ENCODE results near the gene C21orf91.
"Not testable (repeated sequence)": the region's sequence is repeated elsewhere in the genome, so short reads cannot be mapped to it uniquely, and the experiment has no call there.

Gene C21orf91

DNA sequence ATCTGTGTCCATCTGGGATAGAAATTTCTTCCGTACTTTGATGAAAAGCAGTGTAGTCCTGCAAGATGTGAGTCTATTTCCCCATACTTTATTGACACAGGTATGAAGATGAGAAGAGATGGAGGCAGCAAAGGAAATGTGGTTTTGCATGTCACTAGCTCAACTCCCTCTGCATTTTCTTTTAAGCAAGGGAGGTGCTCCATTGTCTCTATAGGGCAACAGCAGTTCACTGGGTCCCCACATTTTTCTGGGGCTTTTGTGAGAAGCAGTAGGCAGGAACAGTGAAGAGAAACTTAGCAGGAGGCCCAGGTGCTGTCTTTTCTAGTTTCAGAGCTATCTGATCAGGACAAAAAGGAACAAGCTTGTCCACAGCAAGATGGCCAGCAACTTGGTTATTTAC is 37.1 kb downstream of the C21orf91 start:
- in situ Hi-C loops (cut with MboI; ENCODE audit: low pct_unique_long_range_greater_than_20kb, low sequenced_read_pairs): no loop called here
- no peak for DNase-seq

DNA sequence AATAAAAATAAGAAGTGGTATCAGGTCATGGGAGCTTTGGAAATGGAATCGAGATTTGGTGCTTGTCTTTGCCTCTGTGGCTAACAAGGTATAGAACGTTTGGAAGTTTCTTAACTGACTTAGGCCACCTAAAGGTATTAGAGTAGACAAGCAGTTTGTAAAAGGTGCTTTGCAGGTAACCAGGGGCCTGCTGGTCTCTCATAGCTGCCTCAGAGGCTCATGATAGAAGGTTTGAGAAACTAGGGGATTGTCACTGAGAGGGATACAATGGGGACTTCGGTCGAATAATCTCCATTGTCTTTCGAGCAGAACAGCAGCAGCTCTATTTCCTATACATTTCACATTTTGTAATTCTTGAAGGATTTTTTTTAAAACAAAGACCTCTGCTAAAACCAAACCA is 37.6 kb downstream of the C21orf91 start:
- no peak for DNase-seq
- in situ Hi-C loops (cut with MboI; ENCODE audit: low pct_unique_long_range_greater_than_20kb, low sequenced_read_pairs): no loop called here

DNA sequence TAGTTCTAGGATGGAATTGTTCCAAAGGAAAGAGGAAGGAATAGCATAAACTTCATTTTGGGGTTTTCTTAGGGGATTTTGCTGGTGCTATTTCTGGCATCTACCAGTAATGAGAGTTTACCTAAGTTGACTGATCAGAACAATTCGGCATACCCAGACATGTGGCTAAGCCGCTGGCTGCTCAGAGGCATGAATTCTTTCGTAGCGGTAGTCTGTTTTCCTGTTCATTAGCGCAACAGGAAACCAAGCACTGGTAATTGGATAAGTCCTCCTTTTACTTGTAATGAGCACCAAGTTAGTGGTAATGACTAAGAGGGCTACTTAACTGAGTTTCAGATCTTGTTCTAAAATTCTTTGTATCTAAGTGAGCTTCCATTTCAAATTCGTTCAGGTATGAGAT is 38.6 kb downstream of the C21orf91 start:
- in situ Hi-C loops (cut with MboI; ENCODE audit: low pct_unique_long_range_greater_than_20kb, low sequenced_read_pairs): no loop called here
- DNase-seq: peak; percentile 11

DNA sequence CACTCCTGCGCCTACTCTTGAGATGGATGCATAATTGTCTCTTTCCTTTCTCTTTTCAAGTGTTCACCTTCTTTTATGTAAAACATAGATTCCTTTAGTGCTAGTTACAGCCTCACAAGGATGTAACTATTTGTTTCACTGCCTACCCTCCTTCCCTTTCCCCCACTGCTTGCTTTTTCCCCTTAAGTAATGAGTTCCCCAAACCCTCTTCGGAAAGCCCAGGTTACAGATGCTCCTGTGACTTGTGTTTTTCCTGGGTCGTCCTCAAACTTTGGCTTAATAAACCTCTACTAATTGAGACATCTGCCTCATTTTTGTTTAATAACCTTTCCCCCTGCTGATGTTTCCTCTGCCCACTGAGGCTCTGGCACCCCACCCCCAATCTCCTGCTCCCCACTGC is 39.2 kb downstream of the C21orf91 start:
- DNase-seq: no peak
- in situ Hi-C loops (cut with MboI; ENCODE audit: low pct_unique_long_range_greater_than_20kb, low sequenced_read_pairs): no loop called here

DNA sequence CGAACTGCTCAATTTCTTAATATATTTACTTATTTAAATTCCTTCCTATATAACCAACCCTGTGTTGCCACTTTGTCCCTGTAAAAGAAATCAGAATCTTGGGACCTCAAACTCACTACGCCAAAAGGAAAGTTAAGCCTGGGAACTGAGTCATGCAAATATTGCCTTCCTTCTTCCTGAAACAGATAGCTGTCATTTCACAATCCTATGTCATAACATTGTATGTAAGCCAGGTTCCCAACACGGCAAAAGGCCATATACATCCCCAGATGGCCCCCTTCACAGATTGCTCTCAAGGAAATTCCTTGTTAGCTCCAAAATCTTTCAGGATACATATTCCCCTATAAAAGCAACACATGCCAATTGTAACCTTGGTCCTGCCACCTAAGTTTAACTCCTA is 39.7 kb downstream of the C21orf91 start:
- no peak for DNase-seq
- in situ Hi-C loops (cut with MboI; ENCODE audit: low pct_unique_long_range_greater_than_20kb, low sequenced_read_pairs): no loop called here

DNA sequence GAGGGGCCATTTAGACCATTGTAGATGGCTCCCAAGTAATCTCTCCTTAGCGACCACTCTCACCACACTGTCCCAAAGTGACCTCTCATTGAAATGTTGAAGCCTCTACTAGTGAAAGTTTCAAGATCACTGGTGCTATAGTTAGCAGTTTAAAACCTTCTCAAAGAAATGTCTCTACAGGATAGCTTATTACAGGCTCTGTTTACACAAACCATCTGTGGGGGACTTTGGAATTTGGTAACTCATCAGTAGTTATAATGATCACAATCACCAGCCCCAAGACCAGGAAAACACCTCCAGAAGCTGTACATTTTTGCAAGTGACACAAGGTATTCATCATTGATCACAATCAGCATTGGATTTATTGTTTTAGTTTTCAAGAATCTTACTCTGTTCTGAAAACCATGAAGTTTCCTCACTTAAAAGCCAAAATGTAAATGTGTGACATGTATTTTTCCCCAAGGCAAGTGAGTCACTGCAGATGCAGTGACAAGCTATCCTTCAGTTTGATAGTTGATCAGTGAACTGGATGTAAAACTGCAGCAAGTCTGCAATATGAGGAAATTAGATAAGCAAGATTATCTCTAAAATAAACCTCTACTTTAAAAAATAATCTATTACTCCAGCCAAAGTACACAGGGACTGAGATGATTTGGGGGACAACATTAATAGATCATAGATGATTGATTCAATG is 41.9 kb downstream of the C21orf91 start:
- in situ Hi-C loops (cut with MboI; ENCODE audit: low pct_unique_long_range_greater_than_20kb, low sequenced_read_pairs): no loop called here
- no peak for DNase-seq

DNA sequence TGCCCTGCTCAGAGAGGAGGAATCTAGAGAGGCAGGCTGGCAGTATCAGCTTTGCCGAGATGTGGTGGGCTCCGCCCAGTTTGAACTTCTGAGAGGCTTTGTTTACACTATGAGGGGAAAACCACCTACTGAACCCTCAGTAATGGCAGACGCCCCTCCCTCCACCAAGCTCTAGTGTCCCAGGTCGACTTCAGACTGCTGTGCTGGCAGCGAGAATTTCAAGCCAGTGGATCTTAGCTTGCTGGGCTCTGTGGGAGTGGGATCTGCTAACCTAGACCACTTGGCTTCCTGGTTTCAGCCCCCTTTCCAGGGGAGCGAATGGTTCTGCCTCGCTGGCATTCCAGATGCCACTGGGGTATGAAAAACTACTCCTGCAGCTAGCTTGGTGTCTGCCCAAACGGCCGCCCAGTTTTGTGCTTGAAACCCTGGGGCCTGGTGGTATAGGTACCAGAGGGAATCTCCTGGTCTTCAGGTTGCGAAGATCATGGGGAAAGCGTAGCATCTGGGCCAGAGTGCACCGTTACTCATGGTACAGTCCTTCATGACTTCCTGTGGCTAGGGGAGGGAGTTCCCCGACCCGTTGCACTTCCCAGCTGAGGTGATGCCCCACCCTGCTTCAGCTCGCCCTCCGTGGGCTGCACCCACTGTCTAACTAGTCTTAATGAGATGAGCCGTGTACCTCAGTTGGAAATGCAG is 43.6 kb downstream of the C21orf91 start:
- in situ Hi-C loops (cut with MboI; ENCODE audit: low pct_unique_long_range_greater_than_20kb, low sequenced_read_pairs): no loop called here
- no peak for DNase-seq

DNA sequence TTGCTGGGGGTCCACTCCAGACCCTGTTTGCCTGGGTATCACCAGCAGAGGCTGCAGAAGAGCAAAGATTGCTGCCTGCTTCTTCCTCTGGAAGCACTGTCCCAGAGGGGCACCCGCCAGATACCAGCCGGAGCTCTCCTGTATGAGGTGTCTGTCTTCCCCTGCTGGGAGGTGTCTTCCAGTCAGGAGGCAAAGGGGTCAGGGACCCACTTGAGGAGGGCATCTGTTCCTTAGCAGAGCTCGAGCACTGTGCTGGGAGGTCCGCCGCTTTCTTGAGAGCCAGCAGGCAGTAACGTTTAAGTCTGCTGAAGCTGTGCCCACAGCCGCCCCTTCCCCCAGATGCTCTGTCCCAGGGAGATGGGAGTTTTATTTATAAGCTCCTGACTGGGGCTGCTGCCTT is 44.1 kb downstream of the C21orf91 start:
- in situ Hi-C loops (cut with MboI; ENCODE audit: low pct_unique_long_range_greater_than_20kb, low sequenced_read_pairs); DNase-seq: not testable (repeated sequence)

DNA sequence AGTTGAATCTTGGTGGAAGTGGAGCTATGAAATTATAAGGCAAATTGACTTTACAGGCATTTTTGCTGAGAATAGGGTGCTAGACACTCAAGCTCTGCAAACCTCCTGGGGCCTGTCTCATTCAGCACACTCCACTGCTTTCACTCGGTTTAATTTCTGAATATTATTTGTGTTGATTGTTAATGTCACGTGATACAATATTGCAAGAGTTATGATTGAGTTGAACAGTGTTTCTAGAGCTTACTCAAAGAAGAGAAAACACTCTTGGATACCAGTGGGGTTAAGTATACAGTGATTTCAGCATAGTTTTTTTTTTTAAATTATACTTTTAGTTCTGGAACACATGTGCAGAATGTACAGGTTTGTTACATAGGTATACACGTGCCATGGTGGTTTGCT is 49.7 kb downstream of the C21orf91 start:
- DNase-seq: no peak
- in situ Hi-C loops (cut with MboI; ENCODE audit: low pct_unique_long_range_greater_than_20kb, low sequenced_read_pairs): no loop called here

DNA sequence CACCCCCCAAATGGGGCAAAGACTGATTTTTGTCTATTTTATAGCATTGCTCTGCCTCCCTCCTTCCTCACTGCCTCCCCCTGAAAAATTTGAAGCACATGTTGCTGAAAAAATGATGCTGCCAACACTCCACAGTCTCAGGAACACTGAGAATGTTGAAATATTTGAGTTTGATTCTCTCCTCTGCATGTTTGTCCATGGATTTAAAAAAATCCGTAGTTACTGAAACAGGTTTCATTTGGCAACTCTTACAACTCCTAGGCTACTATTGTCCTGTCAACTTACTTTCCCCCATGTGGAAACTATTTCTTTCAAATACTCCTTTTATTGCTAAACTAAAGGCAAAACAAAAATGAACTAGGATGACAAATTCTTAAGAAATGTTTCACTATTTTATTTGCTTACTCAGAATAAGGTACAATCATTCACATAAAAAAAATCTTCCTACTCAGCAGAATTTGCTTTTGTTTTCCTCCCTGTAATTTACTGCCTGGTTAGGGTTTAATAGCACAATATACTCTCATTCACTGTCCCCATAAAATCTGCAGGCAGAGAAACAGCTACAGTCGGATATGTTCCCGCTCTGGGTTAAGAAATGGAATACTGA is 50.2 kb downstream of the C21orf91 start:
- no peak for DNase-seq
- in situ Hi-C loops (cut with MboI; ENCODE audit: low pct_unique_long_range_greater_than_20kb, low sequenced_read_pairs): no loop called here

DNA sequence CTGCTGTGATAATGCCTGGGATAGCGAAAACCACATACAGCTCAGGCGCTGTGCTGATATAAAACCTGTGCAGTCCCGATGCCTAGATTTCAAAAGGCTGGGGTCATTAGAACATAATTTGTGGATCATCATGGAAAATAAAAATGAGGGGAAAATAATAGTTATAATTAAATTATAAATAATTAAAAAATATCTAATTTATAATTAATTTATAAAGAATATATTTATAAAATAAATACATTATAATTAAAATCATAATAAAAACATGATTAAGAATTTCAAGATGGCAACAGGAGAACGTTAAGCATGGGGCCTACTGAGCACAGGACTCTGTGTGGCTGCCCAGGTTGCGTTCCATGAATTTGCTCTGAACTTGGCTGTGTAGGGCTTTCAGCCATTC is 53.9 kb downstream of the C21orf91 start:
- in situ Hi-C loops (cut with MboI; ENCODE audit: low pct_unique_long_range_greater_than_20kb, low sequenced_read_pairs): no loop called here
- no peak for DNase-seq

DNA sequence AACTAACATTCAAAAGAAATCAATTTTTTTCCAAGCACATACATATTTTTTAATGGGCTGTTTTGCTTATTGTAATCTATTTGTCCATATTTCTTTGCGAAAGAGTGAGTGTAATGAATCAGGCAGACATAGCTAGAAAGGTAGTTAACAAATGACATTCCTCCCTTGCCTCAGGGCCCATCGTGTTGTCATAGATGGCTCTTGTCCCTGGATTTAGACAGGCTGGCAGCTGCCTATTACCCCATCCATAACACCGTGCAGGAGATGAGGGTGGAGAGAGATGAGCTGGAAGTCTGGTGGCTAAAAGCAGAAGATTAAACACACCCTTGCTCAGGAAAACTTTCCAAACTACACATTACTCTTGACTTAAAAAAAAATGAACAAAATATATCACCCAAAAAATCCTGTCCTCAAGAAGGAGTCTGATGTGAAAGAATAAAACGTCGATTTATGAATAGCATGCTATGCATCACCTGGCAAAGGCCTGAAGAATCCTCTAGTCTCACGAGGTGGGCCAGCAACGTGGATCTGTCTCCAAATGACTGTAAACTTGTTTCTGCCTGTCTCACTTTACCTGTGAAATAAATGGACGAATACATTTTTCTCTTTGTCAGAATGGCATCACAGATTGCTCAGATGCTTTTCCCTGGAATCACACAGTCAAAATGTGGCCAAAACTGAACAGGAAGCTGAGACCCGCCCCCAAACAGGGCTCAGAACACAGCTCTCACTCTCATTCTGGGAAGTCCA is 55.7 kb downstream of the C21orf91 start:
- in situ Hi-C loops (cut with MboI; ENCODE audit: low pct_unique_long_range_greater_than_20kb, low sequenced_read_pairs): no loop called here
- no peak for DNase-seq

DNA sequence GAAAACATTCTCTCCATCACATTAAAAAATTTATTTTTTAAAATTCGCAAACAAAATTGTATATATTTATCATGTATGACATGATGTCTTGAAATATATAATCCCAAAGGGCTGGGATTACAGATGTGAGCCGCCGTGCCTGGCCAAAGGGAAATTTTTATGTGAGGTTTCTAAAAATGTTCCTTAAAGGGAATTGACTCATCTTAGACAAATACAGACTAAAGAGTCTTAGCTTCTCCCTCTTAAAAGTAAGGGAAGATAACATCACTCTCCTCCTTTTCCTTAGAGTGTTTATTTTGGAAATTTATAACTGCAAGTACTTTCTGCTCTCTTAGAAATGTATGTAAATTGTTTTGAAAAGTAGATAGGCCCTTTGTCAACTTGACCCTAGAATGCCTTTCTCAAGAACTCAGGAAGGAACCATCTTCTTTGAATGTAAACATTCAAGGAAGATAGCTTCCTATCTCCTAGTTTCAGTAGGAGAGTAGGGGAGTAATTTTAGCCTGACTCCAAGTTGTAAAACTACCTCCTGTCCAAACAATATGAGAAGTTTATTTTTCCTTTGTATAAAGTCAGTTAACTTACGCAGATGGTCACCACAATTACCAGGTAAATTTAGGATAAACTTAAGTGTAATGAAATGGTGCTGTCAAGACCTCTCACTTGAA is 59.5 kb downstream of the C21orf91 start:
- DNase-seq: no peak
- in situ Hi-C loops (cut with MboI; ENCODE audit: low pct_unique_long_range_greater_than_20kb, low sequenced_read_pairs): no loop called here

DNA sequence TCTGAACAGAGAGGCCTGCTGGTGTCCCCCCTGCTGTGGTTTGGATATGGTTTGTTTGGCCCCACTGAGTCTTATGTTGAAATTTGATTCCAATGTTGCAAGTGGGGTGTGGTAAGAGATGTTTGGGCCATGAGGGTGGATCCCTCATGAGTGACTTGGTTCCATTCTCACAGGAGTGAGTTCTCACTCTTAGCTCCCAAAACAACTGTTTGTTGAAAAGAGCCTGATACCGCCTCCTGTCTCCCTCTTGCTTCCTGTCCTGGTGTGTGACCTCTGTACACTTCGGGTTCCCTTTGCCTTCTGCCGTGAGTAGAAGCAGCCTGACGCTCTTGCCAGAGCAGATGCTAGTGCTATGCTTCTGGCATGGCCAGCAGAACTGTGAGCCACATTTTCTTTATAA is 60.5 kb downstream of the C21orf91 start:
- in situ Hi-C loops (cut with MboI; ENCODE audit: low pct_unique_long_range_greater_than_20kb, low sequenced_read_pairs): no loop called here
- DNase-seq: no peak

DNA sequence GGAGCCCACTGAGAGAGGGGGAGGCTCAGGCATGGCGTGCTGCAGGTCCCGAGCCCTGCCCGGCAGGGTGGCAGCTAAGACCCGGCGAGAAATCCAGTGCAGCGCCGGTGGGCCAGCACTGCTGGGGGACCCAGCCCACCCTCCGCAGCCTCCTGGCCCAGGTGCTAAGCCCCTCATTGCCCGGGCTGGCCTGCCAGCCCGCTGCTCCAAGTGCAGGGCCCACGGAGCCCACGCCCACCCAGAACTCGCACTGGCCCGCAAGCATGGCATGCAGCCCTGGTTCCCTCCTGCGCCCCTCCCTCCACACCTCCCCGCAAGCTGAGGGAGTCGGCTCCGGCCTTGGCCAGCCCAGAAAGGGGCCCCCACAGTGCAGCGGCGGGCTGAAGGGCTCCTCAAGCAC is 61.5 kb downstream of the C21orf91 start:
- DNase-seq: no peak
- in situ Hi-C loops (cut with MboI; ENCODE audit: low pct_unique_long_range_greater_than_20kb, low sequenced_read_pairs): no loop called here

DNA sequence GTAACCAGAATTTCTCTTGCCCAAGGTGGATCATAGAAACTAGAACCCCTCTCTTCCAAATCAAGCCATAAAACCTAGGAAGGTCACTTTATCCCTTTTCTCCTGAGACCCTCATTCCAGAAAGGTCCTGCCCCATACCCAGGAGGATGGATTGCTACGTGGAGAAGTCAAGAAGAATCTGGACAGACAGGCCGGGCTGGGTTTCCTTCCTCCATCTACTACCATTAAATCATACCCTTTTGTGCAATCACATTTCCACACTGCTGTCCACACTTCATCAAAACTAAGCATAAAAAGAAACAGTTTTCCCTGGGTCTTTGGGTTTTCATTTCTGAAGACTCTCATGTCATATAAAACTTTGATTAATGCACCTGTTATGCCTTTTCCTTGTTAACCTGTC is 65.4 kb downstream of the C21orf91 start:
- no peak for DNase-seq
- in situ Hi-C loops (cut with MboI; ENCODE audit: low pct_unique_long_range_greater_than_20kb, low sequenced_read_pairs): no loop called here

DNA sequence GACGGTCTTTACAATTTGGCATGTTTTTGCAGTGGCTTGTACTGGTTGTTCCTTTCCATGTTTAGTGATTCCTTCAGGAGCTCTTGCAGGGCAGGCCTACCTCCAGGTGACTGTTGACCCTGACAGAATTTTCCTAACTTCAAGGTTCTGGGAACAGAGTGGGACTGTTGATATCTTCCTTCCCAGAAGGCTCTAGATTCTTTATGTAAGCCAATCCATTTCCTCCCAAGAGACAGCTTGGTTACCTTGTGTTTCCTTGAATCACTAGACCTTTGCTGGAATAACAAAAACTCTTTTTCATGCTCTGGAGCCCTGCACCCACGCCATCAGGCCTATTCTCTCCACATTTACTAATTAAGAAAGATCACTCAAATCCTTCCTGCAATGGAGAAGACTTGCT is 67.0 kb downstream of the C21orf91 start:
- DNase-seq: no peak
- in situ Hi-C loops (cut with MboI; ENCODE audit: low pct_unique_long_range_greater_than_20kb, low sequenced_read_pairs): no loop called here

DNA sequence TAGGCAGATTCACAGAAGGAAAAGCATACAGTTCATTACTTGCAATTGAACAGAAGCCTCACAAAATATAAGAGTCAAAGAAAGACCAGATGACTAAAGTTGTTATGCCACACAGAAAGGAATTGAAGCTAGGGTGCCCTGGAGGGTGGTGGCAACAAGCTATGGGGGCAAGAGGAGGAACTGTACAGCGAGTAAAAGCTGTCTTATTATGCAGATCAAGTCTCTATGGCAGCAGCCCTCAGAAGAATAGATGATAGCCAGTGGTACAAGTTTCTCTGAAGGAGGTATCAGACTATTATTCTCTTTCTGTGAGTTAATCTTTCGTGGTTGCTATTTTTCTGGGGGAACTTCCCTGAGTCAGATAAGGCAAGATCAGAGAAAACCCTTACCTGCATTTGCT is 72.2 kb downstream of the C21orf91 start:
- in situ Hi-C loops (cut with MboI; ENCODE audit: low pct_unique_long_range_greater_than_20kb, low sequenced_read_pairs): no loop called here
- no peak for DNase-seq

DNA sequence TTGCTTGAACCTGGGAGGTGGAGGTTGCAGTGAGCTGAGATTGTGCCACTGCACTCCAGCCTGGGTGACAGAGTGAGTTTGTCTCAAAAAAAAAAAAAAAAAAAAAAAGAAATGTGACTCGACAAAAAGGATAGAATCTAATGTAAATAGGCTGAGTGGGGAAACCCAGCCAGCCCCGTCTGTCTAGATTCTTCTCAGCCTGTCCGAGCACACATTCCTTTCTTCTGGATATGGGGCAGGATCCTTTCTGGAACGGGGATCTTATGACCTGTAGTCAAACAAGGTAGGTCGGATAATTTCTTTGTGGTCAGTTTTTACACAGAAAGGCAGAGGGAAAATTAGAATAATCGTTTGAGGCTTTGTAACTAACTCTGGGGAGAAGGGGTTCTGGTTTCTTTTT is 74.1 kb downstream of the C21orf91 start:
- in situ Hi-C loops (cut with MboI; ENCODE audit: low pct_unique_long_range_greater_than_20kb, low sequenced_read_pairs): no loop called here
- DNase-seq: no peak

Measured in KBM-7 (cell line).